Liver (tissue), 3 donors: ENCODE results near the gene RHO.

Experiments used
- EGR1 ChIP-seq, 2 donors: IDR thresholded peaks; 2 replicates each; pipeline ENCODE4 v1.6.1; 2016 to 2018; ENCODE audit warnings: antibody characterized with exemption in 2 of 2, low read depth in 2 of 2
- FOXA1 ChIP-seq: IDR thresholded peaks from 2 replicates; pipeline ENCODE4 v1.6.1; 2016; ENCODE audit warnings: antibody characterized with exemption
- GABPA ChIP-seq, 2 donors: IDR thresholded peaks in 1 of 2; conservative IDR thresholded peaks in 1 of 2; 2 replicates each; pipeline ENCODE4 v1.6.1; 2016; ENCODE audit warnings: antibody characterized with exemption in 2 of 2, mild to moderate bottlenecking in 1 of 2, moderate library complexity in 1 of 2
- JUND ChIP-seq, 2 donors: IDR thresholded peaks; 2 replicates each; pipeline ENCODE4 v1.6.1; 2016; ENCODE audit warnings: antibody characterized with exemption in 2 of 2
- NR2F2 ChIP-seq: IDR thresholded peaks from 2 replicates; pipeline ENCODE4 v1.6.1; 2016; ENCODE audit warnings: antibody characterized with exemption
- RAD21 ChIP-seq, 2 donors: IDR thresholded peaks; 2 replicates each; pipeline ENCODE4 v1.6.1; 2016; ENCODE audit warnings: antibody characterized with exemption in 2 of 2, mild to moderate bottlenecking in 2 of 2
- SP1 ChIP-seq: IDR thresholded peaks from 2 replicates; pipeline ENCODE4 v1.6.1; 2018; ENCODE audit warnings: antibody characterized with exemption, mild to moderate bottlenecking
- TAF1 ChIP-seq: conservative IDR thresholded peaks from 2 replicates; pipeline ENCODE4 v1.6.1; 2016; ENCODE audit warnings: antibody characterized with exemption, mild to moderate bottlenecking
- YY1 ChIP-seq: IDR thresholded peaks from 2 replicates; pipeline ENCODE4 v1.6.1; 2016; ENCODE audit warnings: antibody characterized with exemption, mild to moderate bottlenecking
- TF ChIP-seq, protein P1 (sequence below): fragments of 150-350 bp; IDR thresholded peaks from 2 replicates; pipeline ENCODE4 v1.5.1; 2017; ENCODE audit warnings: improper control_type of control experiment, low read depth, low read length; ENCODE audit not compliant: missing input control
- TF ChIP-seq, protein P2 (sequence below): IDR thresholded peaks from 2 replicates; pipeline ENCODE4 v1.6.1; 2016; ENCODE audit warnings: antibody characterized with exemption
- TF ChIP-seq, protein P3 (sequence below): IDR thresholded peaks from 2 replicates; pipeline ENCODE4 v1.6.1; 2016; ENCODE audit warnings: antibody characterized with exemption
- donor health status: healthy.
- donor health status: healthy.

DNA sequence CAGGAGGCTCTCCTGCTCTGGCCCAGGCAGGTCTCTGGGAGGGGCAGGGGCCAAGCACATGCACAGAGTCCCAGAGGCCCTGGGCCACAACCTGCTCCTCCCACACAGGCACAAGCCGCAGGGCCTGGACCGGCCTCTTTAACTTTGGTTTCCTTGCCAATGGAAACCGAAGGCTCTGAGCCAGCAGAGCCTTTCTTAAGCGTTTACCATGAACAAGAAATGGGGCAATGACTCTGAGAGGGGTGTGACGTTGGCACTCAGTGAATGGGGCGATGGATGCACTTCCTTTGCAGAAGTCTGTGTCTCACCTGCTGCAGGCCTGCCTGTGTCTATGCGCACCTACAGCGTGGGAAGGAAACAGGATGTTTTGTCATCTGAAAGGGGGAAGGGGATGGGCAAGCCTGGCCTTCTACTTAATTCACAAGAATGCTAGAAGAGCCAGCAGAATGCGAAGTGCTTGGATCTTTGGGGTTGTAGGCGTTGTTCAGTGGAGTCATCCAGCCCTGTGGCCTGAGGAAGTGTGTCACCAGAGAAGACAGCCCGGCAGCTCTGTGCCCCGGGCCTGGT, 46.6 kb upstream of the RHO start:
- TF ChIP-seq EGR1 (IDR thresholded peaks at IDR 0.05; ENCODE audit: low read depth in 2 of 2) (no peak), JUND (IDR thresholded peaks at IDR 0.05) (no peak), SP1 (no peak), GABPA (IDR thresholded peaks at IDR 0.05 in 1 of 2, conservative IDR thresholded peaks at IDR 0.05 in 1 of 2) (no peak), FOXA1 (no peak), NR2F2 (no peak), TAF1 (no peak), YY1 (no peak), RAD21 (IDR thresholded peaks at IDR 0.05) (no peak)
- TF ChIP-seq, protein P1, sequence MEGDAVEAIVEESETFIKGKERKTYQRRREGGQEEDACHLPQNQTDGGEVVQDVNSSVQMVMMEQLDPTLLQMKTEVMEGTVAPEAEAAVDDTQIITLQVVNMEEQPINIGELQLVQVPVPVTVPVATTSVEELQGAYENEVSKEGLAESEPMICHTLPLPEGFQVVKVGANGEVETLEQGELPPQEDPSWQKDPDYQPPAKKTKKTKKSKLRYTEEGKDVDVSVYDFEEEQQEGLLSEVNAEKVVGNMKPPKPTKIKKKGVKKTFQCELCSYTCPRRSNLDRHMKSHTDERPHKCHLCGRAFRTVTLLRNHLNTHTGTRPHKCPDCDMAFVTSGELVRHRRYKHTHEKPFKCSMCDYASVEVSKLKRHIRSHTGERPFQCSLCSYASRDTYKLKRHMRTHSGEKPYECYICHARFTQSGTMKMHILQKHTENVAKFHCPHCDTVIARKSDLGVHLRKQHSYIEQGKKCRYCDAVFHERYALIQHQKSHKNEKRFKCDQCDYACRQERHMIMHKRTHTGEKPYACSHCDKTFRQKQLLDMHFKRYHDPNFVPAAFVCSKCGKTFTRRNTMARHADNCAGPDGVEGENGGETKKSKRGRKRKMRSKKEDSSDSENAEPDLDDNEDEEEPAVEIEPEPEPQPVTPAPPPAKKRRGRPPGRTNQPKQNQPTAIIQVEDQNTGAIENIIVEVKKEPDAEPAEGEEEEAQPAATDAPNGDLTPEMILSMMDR: no peak
- TF ChIP-seq, protein P2, sequence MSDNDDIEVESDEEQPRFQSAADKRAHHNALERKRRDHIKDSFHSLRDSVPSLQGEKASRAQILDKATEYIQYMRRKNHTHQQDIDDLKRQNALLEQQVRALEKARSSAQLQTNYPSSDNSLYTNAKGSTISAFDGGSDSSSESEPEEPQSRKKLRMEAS: no peak
- TF ChIP-seq, protein P3, sequence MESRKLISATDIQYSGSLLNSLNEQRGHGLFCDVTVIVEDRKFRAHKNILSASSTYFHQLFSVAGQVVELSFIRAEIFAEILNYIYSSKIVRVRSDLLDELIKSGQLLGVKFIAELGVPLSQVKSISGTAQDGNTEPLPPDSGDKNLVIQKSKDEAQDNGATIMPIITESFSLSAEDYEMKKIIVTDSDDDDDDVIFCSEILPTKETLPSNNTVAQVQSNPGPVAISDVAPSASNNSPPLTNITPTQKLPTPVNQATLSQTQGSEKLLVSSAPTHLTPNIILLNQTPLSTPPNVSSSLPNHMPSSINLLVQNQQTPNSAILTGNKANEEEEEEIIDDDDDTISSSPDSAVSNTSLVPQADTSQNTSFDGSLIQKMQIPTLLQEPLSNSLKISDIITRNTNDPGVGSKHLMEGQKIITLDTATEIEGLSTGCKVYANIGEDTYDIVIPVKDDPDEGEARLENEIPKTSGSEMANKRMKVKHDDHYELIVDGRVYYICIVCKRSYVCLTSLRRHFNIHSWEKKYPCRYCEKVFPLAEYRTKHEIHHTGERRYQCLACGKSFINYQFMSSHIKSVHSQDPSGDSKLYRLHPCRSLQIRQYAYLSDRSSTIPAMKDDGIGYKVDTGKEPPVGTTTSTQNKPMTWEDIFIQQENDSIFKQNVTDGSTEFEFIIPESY: no peak
